ENCODE measurements around the gene SNX7. TPM values are rescaled to one million over a fixed set of nuclear protein-coding genes. Genes with fewer than 3 reads are reported as not detected.

The SNX7 gene
- total RNA-seq, 1 experiment from 2014 or later: 25.3 TPM

DNA sequence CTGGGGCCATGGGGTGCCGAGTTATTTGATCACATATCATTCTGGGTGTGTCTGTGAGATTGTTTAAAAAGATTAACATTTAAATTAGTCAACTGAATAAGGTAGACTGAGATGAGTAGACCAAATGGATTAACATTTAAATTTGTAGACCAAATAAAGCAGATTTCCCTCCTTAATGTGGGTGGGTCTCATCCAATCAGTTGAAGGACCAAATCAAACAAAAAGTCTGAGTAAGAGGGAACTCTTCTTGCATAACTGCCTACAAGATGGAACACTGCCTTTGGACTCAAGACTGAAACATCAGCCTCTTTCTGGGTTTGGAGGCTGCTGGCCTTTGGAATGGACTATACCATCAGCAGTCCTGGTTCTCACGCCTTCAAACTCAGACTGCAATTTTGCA lies 17.0 kb upstream of the SNX7 start:
- Histone ChIP-seq H3K9me2 (ENCODE audit: insufficient read depth) (no peaks in the 10 kb centered on the region), H3K4me3 (no peak overlapping the region), H3K27me3 (ENCODE audit: insufficient read depth, low read depth) (no peaks in the 10 kb centered on the region), H3F3A (ENCODE audit: insufficient read depth, low read depth) (no peaks in the 10 kb centered on the region), H2AFZ (no peak overlapping the region), H3K9me3 (ENCODE audit: insufficient read depth, low read depth) (no peaks in the 10 kb centered on the region), H4K20me1 (ENCODE audit: insufficient read depth) (no peaks in the 10 kb centered on the region), H3K36me3 (ENCODE audit: low read depth) (no peaks in the 10 kb centered on the region), H3K27ac (no peak overlapping the region), H3K4me1 (replicated peaks; ENCODE audit: insufficient read depth) (no peaks in the 10 kb centered on the region), H3K4me2 (no peak overlapping the region), H3K79me2 (ENCODE audit: low read depth) (no peaks in the 10 kb centered on the region)
- ChIA-PET CTCF (no interaction called here), POLR2A (ENCODE audit: unreplicated experiment) (no interaction called here)
- DNase-seq: no peak
- intact Hi-C loops (cut with micrococcal nuclease; ENCODE audit: unreplicated experiment): no loop called here
- BruUV-seq (replicated peaks): no TSS peak
- TF ChIP-seq EZH2 (IDR thresholded peaks at IDR 0.05; ENCODE audit: low read depth): no peak
- TF ChIP-seq, protein P1, sequence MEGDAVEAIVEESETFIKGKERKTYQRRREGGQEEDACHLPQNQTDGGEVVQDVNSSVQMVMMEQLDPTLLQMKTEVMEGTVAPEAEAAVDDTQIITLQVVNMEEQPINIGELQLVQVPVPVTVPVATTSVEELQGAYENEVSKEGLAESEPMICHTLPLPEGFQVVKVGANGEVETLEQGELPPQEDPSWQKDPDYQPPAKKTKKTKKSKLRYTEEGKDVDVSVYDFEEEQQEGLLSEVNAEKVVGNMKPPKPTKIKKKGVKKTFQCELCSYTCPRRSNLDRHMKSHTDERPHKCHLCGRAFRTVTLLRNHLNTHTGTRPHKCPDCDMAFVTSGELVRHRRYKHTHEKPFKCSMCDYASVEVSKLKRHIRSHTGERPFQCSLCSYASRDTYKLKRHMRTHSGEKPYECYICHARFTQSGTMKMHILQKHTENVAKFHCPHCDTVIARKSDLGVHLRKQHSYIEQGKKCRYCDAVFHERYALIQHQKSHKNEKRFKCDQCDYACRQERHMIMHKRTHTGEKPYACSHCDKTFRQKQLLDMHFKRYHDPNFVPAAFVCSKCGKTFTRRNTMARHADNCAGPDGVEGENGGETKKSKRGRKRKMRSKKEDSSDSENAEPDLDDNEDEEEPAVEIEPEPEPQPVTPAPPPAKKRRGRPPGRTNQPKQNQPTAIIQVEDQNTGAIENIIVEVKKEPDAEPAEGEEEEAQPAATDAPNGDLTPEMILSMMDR (conservative IDR thresholded peaks at IDR 0.05): no peak

DNA sequence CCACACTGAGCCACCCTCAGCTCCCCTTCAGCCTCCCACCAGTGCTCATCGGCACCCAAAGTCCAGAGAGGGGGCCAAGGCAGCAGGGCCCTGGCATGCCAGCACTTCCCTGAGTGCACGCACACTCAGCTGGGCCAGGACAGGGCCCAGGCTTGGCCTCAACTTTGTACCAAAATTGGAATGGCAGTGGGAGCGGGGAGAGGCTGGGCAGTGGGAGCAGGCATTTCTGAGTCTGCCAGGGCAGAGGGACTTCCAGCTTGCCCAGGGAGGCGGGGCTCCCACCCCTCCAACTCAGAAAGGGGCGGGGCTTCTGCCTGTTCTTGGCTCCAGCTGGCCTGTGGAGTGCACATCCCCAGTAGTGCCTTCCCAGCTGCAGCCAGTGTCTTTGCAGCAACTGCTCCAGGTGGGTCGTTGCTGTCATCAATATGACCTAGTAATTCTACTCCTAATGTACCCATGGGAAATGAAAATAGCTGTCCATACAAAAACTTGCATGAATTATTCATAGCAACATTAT lies 10.3 kb upstream of the SNX7 start:
- no peak for TF ChIP-seq EZH2 (IDR thresholded peaks at IDR 0.05; ENCODE audit: low read depth)
- TF ChIP-seq, protein P1 (conservative IDR thresholded peaks at IDR 0.05): no peak
- no peaks in the 10 kb centered on the region for H3K9me2 ChIP-seq (ENCODE audit: insufficient read depth)
- no peak overlapping the region for H3K4me3 ChIP-seq
- ChIA-PET CTCF (no interaction called here), POLR2A (ENCODE audit: unreplicated experiment) (no interaction called here)
- no peak overlapping the region for H2AFZ ChIP-seq
- H3K4me1 ChIP-seq (replicated peaks; ENCODE audit: insufficient read depth): no peaks in the 10 kb centered on the region
- BruUV-seq (replicated peaks): no TSS peak
- H3K4me2 ChIP-seq: no peak overlapping the region
- no peaks in the 10 kb centered on the region for H3F3A ChIP-seq (ENCODE audit: insufficient read depth, low read depth)
- no peaks in the 10 kb centered on the region for H3K27me3 ChIP-seq (ENCODE audit: insufficient read depth, low read depth)
- no peaks in the 10 kb centered on the region for H3K9me3 ChIP-seq (ENCODE audit: insufficient read depth, low read depth)
- no peaks in the 10 kb centered on the region for H4K20me1 ChIP-seq (ENCODE audit: insufficient read depth)
- H3K36me3 ChIP-seq (ENCODE audit: low read depth): no peaks in the 10 kb centered on the region
- DNase-seq: no peak
- H3K79me2 ChIP-seq (ENCODE audit: low read depth): no peaks in the 10 kb centered on the region
- no peak overlapping the region for H3K27ac ChIP-seq
- intact Hi-C loops (cut with micrococcal nuclease; ENCODE audit: unreplicated experiment): no loop called here

DNA sequence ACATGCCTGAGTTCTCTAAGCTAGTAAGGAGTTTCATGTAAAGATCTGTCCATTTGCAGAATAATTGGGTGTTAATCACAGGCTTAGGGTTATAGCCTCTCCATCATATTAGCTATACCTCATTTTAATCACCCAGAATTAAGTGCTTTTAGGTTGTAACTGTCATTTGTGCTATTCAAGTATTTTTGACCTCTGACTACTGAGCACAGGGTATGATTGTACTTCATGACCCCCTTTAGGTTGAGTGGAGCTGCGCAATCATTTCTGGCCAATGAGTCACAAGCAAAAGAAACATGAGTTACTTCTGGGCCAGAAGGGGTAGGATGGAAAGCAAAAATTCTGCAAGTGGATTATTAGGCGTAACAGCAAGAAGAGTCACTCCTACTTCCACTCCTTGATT lies 8.4 kb upstream of the SNX7 start:
- Histone ChIP-seq H3K4me2 (no peak overlapping the region), H3K4me1 (replicated peaks; ENCODE audit: insufficient read depth) (no peaks in the 10 kb centered on the region), H3K36me3 (ENCODE audit: low read depth) (no peaks in the 10 kb centered on the region), H4K20me1 (ENCODE audit: insufficient read depth) (no peaks in the 10 kb centered on the region), H3K27me3 (ENCODE audit: insufficient read depth, low read depth) (no peaks in the 10 kb centered on the region), H3K27ac (no peak overlapping the region), H2AFZ (no peak overlapping the region), H3F3A (ENCODE audit: insufficient read depth, low read depth) (no peaks in the 10 kb centered on the region), H3K9me3 (ENCODE audit: insufficient read depth, low read depth) (no peaks in the 10 kb centered on the region), H3K9me2 (ENCODE audit: insufficient read depth) (no peaks in the 10 kb centered on the region), H3K4me3 (no peak overlapping the region), H3K79me2 (ENCODE audit: low read depth) (no peaks in the 10 kb centered on the region)
- TF ChIP-seq, protein P1 (conservative IDR thresholded peaks at IDR 0.05): no peak
- TF ChIP-seq EZH2 (IDR thresholded peaks at IDR 0.05; ENCODE audit: low read depth): no peak
- intact Hi-C loops (cut with micrococcal nuclease; ENCODE audit: unreplicated experiment): no loop called here
- POLR2A ChIA-PET (ENCODE audit: unreplicated experiment): interaction anchor here (0.6 kb wide), 1 partner anchor 1412 kb away, joined by 8 read pairs; no protein-coding TSS in a partner anchor
- DNase-seq: no peak
- no TSS peak for BruUV-seq (replicated peaks)
- CTCF ChIA-PET: no interaction called here
